Stomach (tissue), 9 donors: ENCODE measurements around the gene ADTRP. TPM values are rescaled to one million over a fixed set of nuclear protein-coding genes. Genes with fewer than 3 reads are reported as not detected.

ENCODE experiments used
- DNase-seq, 2 donors: peaks; one replicate each; pipeline versions ENCODE4 v3.0.0 to v3.0.0-alpha.2; 2013 to 2019
- H3K27ac ChIP-seq, 5 donors: fragments of 200-600 bp in 4 of 5; sonication (generic) in 4 of 5; one replicate each; pipeline ENCODE4 v1.5.1; 2013 to 2019; ENCODE audit warnings: mild to moderate bottlenecking in 1 of 5, moderate library complexity in 1 of 5
- H3K27me3 ChIP-seq, 3 donors: fragments of 200-600 bp; sonication (generic); one replicate each; pipeline ENCODE4 v1.5.1; 2017 to 2019; ENCODE audit warnings: mixed run types in 1 of 3
- H3K36me3 ChIP-seq, 4 donors: fragments of 200-600 bp; sonication (generic); 1 replicate in 3 of 4; 2 replicates in 1 of 4; pipeline ENCODE4 v1.5.1; 2016 to 2019
- H3K4me1 ChIP-seq, 4 donors: fragments of 200-600 bp; sonication (generic); one replicate each; pipeline ENCODE4 v1.5.1; 2016 to 2019
- H3K4me3 ChIP-seq, 4 donors: fragments of 200-600 bp; sonication (generic) in 3 of 4; one replicate each; pipeline ENCODE4 v1.5.1; 2016 to 2019; ENCODE audit warnings: mild to moderate bottlenecking in 1 of 4
- H3K9me3 ChIP-seq, 4 donors: fragments of 200-600 bp; sonication (generic); one replicate each; pipeline ENCODE4 v1.5.1; 2016 to 2019
- EP300 ChIP-seq: sonication (generic); formaldehyde crosslinking; IDR thresholded peaks from one replicate; pipeline ENCODE4 v1.6.1; 2017; ENCODE audit warnings: antibody characterized with exemption
- POLR2A ChIP-seq, 4 donors: fragments of 450-650 bp; IDR thresholded peaks; one replicate each; pipeline ENCODE4 v1.6.1; 2016; ENCODE audit warnings: antibody characterized with exemption in 4 of 4, control low read depth in 2 of 4, mild to moderate bottlenecking in 1 of 4, moderate library complexity in 1 of 4
- POLR2AphosphoS5 ChIP-seq, 3 donors: sonication (generic); formaldehyde crosslinking; IDR thresholded peaks; one replicate each; pipeline ENCODE4 v1.6.1; 2016; ENCODE audit warnings: antibody characterized with exemption in 3 of 3
- WGBS, 5 donors: extraction: QIAGEN DNeasy Blood & Tissue Kit in 3 of 5; methylation state at CpG; one replicate each; pipeline versions ENCODE4 v1.1.5 to v1.1.7; 2013 to 2018; 5-methylcytosine and 5-hydroxymethylcytosine counted together
- intact Hi-C: fragments of 100-400 bp; cut with DNase I; formaldehyde crosslinking; loops from one replicate; pipeline ENCODE4 v1.15.1; 2023; ENCODE audit warnings: low total_unique reads
- polyA plus RNA-seq, 3 donors: library from polyadenylated mRNA; stranded (reverse); fragments of 200-250 nt; gene quantifications; one replicate each; pipeline ENCODE4 v1.2.3, GENCODE V29; 2013
- total RNA-seq, 5 donors: library from RNA; depleted of rRNA; stranded (reverse); fragments of >200 nt; gene quantifications; one replicate each; pipeline versions ENCODE4 v1.1.0 to v1.2.3, GENCODE V29; 2014 to 2016
- TF ChIP-seq, protein P1 (sequence below), 7 experiments: fragments of 450-650 bp in 4 of 7; fragments of 200-600 bp in 3 of 7; sonication (generic) in 3 of 7; IDR thresholded peaks; one replicate each; pipeline ENCODE4 v1.5.1; 2016 to 2019; ENCODE audit warnings: antibody characterized with exemption in 7 of 7, control low read depth in 2 of 7, mild to moderate bottlenecking in 1 of 7
- donor health status: healthy with polysubstance abuse.
- donor health status: Bipolar disorder and iron deficiency.
- donor health status: healthy.

ADTRP gene
- total and polyA plus RNA-seq, 8 donors = 3.9 to 63.6 (median 20.8) TPM

GRCh38 chr6:11761744-11762620 is 16.6 kb downstream of the ADTRP start:
- peaks cover 0 to 5% (median 2%) of the 10 kb centered on the region in 4 donors for H3K9me3 ChIP-seq
- peaks cover 21 to 67% (median 45%) of the 10 kb centered on the region in 4 donors for H3K4me1 ChIP-seq
- H3K27ac ChIP-seq = peak overlapping the region in 4 of 5 donors; percentile 51 to 91 (median 82)
- no peaks in the 10 kb centered on the region for H3K27me3 ChIP-seq
- TF ChIP-seq POLR2AphosphoS5 (IDR thresholded peaks at IDR 0.05) (no peak), POLR2A (IDR thresholded peaks at IDR 0.05) (no peak), EP300 (no peak)
- TF ChIP-seq, protein P1, sequence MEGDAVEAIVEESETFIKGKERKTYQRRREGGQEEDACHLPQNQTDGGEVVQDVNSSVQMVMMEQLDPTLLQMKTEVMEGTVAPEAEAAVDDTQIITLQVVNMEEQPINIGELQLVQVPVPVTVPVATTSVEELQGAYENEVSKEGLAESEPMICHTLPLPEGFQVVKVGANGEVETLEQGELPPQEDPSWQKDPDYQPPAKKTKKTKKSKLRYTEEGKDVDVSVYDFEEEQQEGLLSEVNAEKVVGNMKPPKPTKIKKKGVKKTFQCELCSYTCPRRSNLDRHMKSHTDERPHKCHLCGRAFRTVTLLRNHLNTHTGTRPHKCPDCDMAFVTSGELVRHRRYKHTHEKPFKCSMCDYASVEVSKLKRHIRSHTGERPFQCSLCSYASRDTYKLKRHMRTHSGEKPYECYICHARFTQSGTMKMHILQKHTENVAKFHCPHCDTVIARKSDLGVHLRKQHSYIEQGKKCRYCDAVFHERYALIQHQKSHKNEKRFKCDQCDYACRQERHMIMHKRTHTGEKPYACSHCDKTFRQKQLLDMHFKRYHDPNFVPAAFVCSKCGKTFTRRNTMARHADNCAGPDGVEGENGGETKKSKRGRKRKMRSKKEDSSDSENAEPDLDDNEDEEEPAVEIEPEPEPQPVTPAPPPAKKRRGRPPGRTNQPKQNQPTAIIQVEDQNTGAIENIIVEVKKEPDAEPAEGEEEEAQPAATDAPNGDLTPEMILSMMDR (IDR thresholded peaks at IDR 0.05) = no peak
- intact Hi-C loops = no loop called here
- H3K36me3 ChIP-seq = no peaks in the 10 kb centered on the region
- DNase-seq = no peak
- no peak overlapping the region for H3K4me3 ChIP-seq
- WGBS, 5 donors = 43 to 72% (median 49%) methylated on average over 4 of the region's 4 CpGs

DNA sequence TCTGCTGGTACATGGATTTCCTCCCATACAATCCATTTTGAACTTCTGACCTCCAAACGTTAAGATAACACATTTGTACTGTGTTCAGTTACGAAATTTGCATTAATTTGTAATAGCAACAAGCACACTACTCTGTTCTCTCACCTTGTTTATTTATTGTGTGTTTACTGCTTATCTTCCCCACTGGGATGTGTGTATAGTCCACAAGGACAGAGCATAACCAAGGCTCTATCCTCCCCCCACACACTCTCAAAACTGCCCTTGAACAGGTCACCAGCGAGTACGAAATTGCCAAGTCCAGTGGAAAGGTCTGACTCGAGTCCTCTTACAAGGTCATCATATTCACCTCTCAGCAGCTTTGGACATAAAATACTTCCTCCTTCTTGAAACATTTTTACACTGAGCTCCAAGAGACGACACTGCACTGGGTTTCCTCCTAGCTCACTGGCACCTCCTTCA is 18.6 kb downstream of the ADTRP start:
- Histone ChIP-seq H3K9me3 (peaks cover 0 to 5% (median 2%) of the 10 kb centered on the region in 4 donors), H3K27ac (peak overlapping the region in 3 of 5 donors; percentile 35 to 53 (median 38)), H3K36me3 (no peaks in the 10 kb centered on the region), H3K4me3 (no peak overlapping the region), H3K4me1 (peaks cover 16 to 51% (median 37%) of the 10 kb centered on the region in 4 donors), H3K27me3 (no peaks in the 10 kb centered on the region)
- TF ChIP-seq POLR2AphosphoS5 (IDR thresholded peaks at IDR 0.05) = peak in 1 of 3 donors; percentile 25
- TF ChIP-seq, protein P1 (IDR thresholded peaks at IDR 0.05) = no peak
- TF ChIP-seq POLR2A (IDR thresholded peaks at IDR 0.05) = no peak
- TF ChIP-seq EP300 = no peak
- intact Hi-C loops = no loop called here
- no peak for DNase-seq
- 30 to 50% (median 47%) methylated on average over 6 of the region's 6 CpGs for WGBS, 5 donors

- Histone ChIP-seq H3K27me3 (no peaks in the 10 kb centered on the region), H3K4me1 (peaks cover 15 to 40% (median 32%) of the 10 kb centered on the region in 4 donors), H3K27ac (no peak overlapping the region), H3K9me3 (peaks cover 0 to 5% (median 2%) of the 10 kb centered on the region in 4 donors), H3K36me3 (no peaks in the 10 kb centered on the region), H3K4me3 (no peak overlapping the region)
- 67 to 81% (median 79%) methylated on average over 4 of the region's 4 CpGs for WGBS, 5 donors
- no peak for DNase-seq
- TF ChIP-seq EP300 (no peak), POLR2AphosphoS5 (IDR thresholded peaks at IDR 0.05) (no peak), POLR2A (IDR thresholded peaks at IDR 0.05) (no peak)
- TF ChIP-seq, protein P1 (IDR thresholded peaks at IDR 0.05) = no peak
- intact Hi-C loops = no loop called here
Observed at GRCh38 chr6:11758878-11759277, 19.7 kb downstream of the ADTRP start.

GRCh38 chr6:11756726-11757125 is 21.9 kb downstream of the ADTRP start:
- intact Hi-C loops = no loop called here
- DNase-seq = no peak
- TF ChIP-seq, protein P1 (IDR thresholded peaks at IDR 0.05) = no peak
- TF ChIP-seq POLR2A (IDR thresholded peaks at IDR 0.05) = no peak
- TF ChIP-seq EP300 = no peak
- TF ChIP-seq POLR2AphosphoS5 (IDR thresholded peaks at IDR 0.05) = no peak

More at GRCh38 chr6:11756726-11757125, 21.9 kb downstream of the ADTRP start:
- H3K27me3 ChIP-seq = no peaks in the 10 kb centered on the region
- WGBS, 5 donors = 39 to 100% (median 89%) methylated on average over 1 of the region's 1 CpG
- peaks cover 0 to 19% (median 15%) of the 10 kb centered on the region in 4 donors for H3K4me1 ChIP-seq
- H3K4me3 ChIP-seq = no peak overlapping the region
- H3K36me3 ChIP-seq = no peaks in the 10 kb centered on the region
- peaks cover 0 to 5% (median 2%) of the 10 kb centered on the region in 4 donors for H3K9me3 ChIP-seq
- no peak overlapping the region for H3K27ac ChIP-seq
